ENCODE measurements around the gene ZFYVE28. TPM values are rescaled to one million over a fixed set of nuclear protein-coding genes. Genes with fewer than 3 reads are reported as not detected.

Gene ZFYVE28
- total and polyA plus RNA-seq, 2 of the 8 experiments (the other 6 are each of a cell fraction or from before 2014, with no cell fraction given): 1.7 to 4.9 TPM

DNA sequence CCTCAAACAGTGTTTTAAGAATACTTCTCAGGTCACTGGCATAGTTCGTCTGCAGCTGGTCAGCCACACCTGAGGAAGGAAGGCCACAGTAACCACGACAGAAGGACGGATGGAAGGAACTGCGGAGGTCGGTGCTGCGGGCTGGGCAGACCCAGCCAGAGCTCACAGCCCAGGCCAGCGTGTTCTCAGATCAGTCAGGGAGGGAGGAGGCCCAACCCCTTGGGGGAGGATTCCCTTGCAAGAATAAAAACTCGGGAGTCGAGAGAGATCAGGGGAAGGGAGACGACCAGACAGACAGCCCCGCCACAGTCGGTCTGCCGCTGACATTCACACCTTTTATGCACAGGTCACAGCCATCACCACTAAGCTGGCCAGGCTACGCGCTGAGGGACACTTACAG is 145.2 kb downstream of the ZFYVE28 start:
- no peak overlapping the region for H3K14ac ChIP-seq (ENCODE audit: insufficient read length)
- no peak overlapping the region for H2AFZ ChIP-seq (ENCODE audit: low read length)
- peaks cover 0 to 10% (median 7%) of the 10 kb centered on the region in 4 experiments; a peak in 5 of 7 replicates for H3K4me1 ChIP-seq (replicated peaks in 1 of 4; ENCODE audit: control insufficient read depth in 3 of 4, insufficient read depth in 4 of 4, low read length in 3 of 4)
- H2BK12ac ChIP-seq (ENCODE audit: low read depth, low read length): no peak overlapping the region
- no peaks in the 10 kb centered on the region for H3K79me2 ChIP-seq (ENCODE audit: control insufficient read depth in 1 of 2, insufficient read depth in 2 of 2, low read length in 2 of 2)
- POLR2A ChIA-PET (ENCODE audit: partially characterized antibody): no interaction called here
- H3K56ac ChIP-seq (replicated peaks; ENCODE audit: insufficient read length, low read depth, low read length): no peak overlapping the region
- CTCF ChIA-PET (ENCODE audit: partially characterized antibody): interaction anchor here (1.1 kb wide), 1 partner anchor 81 kb away, joined by 3 read pairs; no protein-coding TSS in a partner anchor
- WGBS, 2 experiments (ENCODE audit: extremely low coverage in 1 of 2, insufficient coverage in 1 of 2, insufficient read length in 1 of 2, insufficient replicate concordance in 2 of 2, low coverage in 1 of 2, low lambda C conversion rate in 2 of 2, missing lambda C conversion rate in 1 of 2): 85% methylated on average over 15 of the region's 15 CpGs; no CpG with 5 or more reads in 1 of the 2 experiments
- DNase-seq (ENCODE audit: low read depth in 1 of 2, low spot score in 2 of 2): no peak
- H3K36me3 ChIP-seq (ENCODE audit: control insufficient read depth in 2 of 4, insufficient read depth in 4 of 4, low read length in 3 of 4): no peaks in the 10 kb centered on the region
- TF ChIP-seq HDAC2 (IDR thresholded peaks at IDR 0.05; ENCODE audit: borderline replicate concordance in 1 of 2, low read depth in 2 of 2, low read length in 2 of 2): no peak
- TF ChIP-seq TCF12 (IDR thresholded peaks at IDR 0.05; ENCODE audit: low read depth, low read length): no peak
- TF ChIP-seq GABPA (IDR thresholded peaks at IDR 0.05; ENCODE audit: borderline replicate concordance, insufficient read depth, low read length): no peak
- TF ChIP-seq CBX5 (IDR thresholded peaks at IDR 0.05; ENCODE audit: low read depth, low read length): no peak
- TF ChIP-seq MAFK (IDR thresholded peaks at IDR 0.05; ENCODE audit: low read depth, low read length): no peak
- no peak for TF ChIP-seq ZNF274 (IDR thresholded peaks at IDR 0.05; ENCODE audit: borderline replicate concordance, extremely low read depth, low read length)
- no peaks in the 10 kb centered on the region for H3K79me1 ChIP-seq (ENCODE audit: low read depth, low read length)
- H3K4me3 ChIP-seq (ENCODE audit: extremely low read depth in 1 of 4, insufficient read depth in 2 of 4, low read depth in 3 of 4, low read length in 4 of 4): no peak overlapping the region
- H4K91ac ChIP-seq (replicated peaks; ENCODE audit: insufficient read length, low read length): no peak overlapping the region
- no peak overlapping the region for H2BK15ac ChIP-seq (ENCODE audit: low read length)
- H2AK5ac ChIP-seq (ENCODE audit: low read depth, low read length): no peak overlapping the region
- no peak overlapping the region for H4K5ac ChIP-seq (ENCODE audit: insufficient read length, low read depth, low read length)
- no peak overlapping the region for H3K9ac ChIP-seq (replicated peaks in 1 of 4; ENCODE audit: extremely low read depth in 1 of 4, low read depth in 3 of 4, low read length in 3 of 4)
- no peaks in the 10 kb centered on the region for H3K9me3 ChIP-seq (ENCODE audit: insufficient read depth in 2 of 2, low read depth in 1 of 2, low read length in 1 of 2)
- H3K4me2 ChIP-seq (ENCODE audit: insufficient read depth in 1 of 2, low read depth in 2 of 2, low read length in 2 of 2): no peak overlapping the region
- FAIRE-seq: no peak
- no peak overlapping the region for H3K4ac ChIP-seq (replicated peaks; ENCODE audit: insufficient read length, low read depth, low read length)
- H3K27ac ChIP-seq (ENCODE audit: low read depth, low read length): no peak overlapping the region
- peaks cover 0 to 1% of the 10 kb centered on the region in 2 experiments for H4K20me1 ChIP-seq (replicated peaks in 1 of 2; ENCODE audit: control insufficient read depth in 1 of 2, insufficient read depth in 2 of 2, low read length in 2 of 2)
- H3K27me3 ChIP-seq (replicated peaks in 1 of 4; ENCODE audit: control insufficient read depth in 3 of 4, extremely low read depth in 1 of 4, insufficient read depth in 3 of 4, low read length in 3 of 4): no peaks in the 10 kb centered on the region
- no peaks in the 10 kb centered on the region for H3K23me2 ChIP-seq (ENCODE audit: low read depth, low read length)
- H2BK120ac ChIP-seq (replicated peaks; ENCODE audit: low read depth, low read length): no peak overlapping the region
- H2BK20ac ChIP-seq (ENCODE audit: low read length): no peak overlapping the region
- 0 out of 2 replicates have a peak overlapping the region, but pooled peaks have one; percentile 2 for H4K8ac ChIP-seq (ENCODE audit: extremely low read depth, insufficient read depth, low read length)
- H2BK5ac ChIP-seq (ENCODE audit: low read depth, low read length): no peak overlapping the region; the same call in 1 of the 2 replicates
- no peak overlapping the region for H3K18ac ChIP-seq (ENCODE audit: extremely low read depth, low read length)
- H3K23ac ChIP-seq (ENCODE audit: insufficient read length): no peak overlapping the region

Measured in H1 (cell line).